Liver (tissue), 3 donors: Measurements from ENCODE around the gene TGIF1.

Source experiments
- CTCF ChIP-seq: fragments of 150-350 bp; IDR thresholded peaks from 2 replicates; pipeline ENCODE4 v1.5.1; 2017; ENCODE audit warnings: improper control_type of control experiment, low read depth, low read length; ENCODE audit not compliant: missing input control
- GABPA ChIP-seq, 2 donors: IDR thresholded peaks in 1 of 2; conservative IDR thresholded peaks in 1 of 2; 2 replicates each; pipeline ENCODE4 v1.6.1; 2016; ENCODE audit warnings: antibody characterized with exemption in 2 of 2, mild to moderate bottlenecking in 1 of 2, moderate library complexity in 1 of 2
- MAX ChIP-seq: IDR thresholded peaks from 2 replicates; pipeline ENCODE4 v1.6.1; 2016; ENCODE audit warnings: antibody characterized with exemption
- donor health status: healthy.
- donor health status: healthy.

GRCh38 chr18:3508576-3509549 is 58.9 kb downstream of the TGIF1 start:
- TF ChIP-seq CTCF (no peak), GABPA (IDR thresholded peaks at IDR 0.05 in 1 of 2, conservative IDR thresholded peaks at IDR 0.05 in 1 of 2) (no peak), MAX (no peak)
